OCI-LY1 (cell line): ENCODE data around the gene POLR2A.

Source experiments
- CTCF ChIP-seq: fragments of 200-600 bp; sonication (generic), shearing (Covaris generic); IDR thresholded peaks from 2 replicates; pipeline ENCODE4 v1.5.1; 2017; ENCODE audit warnings: mild to moderate bottlenecking, antibody characterized with exemption, low read length, moderate library complexity, mixed read lengths
- EZH2 ChIP-seq: fragments of 200-600 bp; sonication (generic), shearing (Covaris generic); IDR thresholded peaks from 2 replicates; pipeline ENCODE4 v1.8.0; 2017; ENCODE audit warnings: borderline replicate concordance, mixed run types, mild to moderate bottlenecking, antibody characterized with exemption, low read length, moderate library complexity, mixed read lengths

GRCh38 chr17:7440113-7440833 lies 43.9 kb upstream of the POLR2A start:
- TF ChIP-seq CTCF (no peak), EZH2 (no peak)
